NCI-H1694 treated with DMSO at 0.1 percent for 48 hours (cell line): ENCODE measurements around the gene ADAMTS19.
"Not testable (repeated sequence)": the region's sequence is repeated elsewhere in the genome, so short reads cannot be mapped to it uniquely, and the experiment has no call there.

Source experiments
- DNase-seq: peaks from one replicate; lab custom pipeline; 2025; lab: John Stamatoyannopoulos, UW

The ADAMTS19 gene, protein sequence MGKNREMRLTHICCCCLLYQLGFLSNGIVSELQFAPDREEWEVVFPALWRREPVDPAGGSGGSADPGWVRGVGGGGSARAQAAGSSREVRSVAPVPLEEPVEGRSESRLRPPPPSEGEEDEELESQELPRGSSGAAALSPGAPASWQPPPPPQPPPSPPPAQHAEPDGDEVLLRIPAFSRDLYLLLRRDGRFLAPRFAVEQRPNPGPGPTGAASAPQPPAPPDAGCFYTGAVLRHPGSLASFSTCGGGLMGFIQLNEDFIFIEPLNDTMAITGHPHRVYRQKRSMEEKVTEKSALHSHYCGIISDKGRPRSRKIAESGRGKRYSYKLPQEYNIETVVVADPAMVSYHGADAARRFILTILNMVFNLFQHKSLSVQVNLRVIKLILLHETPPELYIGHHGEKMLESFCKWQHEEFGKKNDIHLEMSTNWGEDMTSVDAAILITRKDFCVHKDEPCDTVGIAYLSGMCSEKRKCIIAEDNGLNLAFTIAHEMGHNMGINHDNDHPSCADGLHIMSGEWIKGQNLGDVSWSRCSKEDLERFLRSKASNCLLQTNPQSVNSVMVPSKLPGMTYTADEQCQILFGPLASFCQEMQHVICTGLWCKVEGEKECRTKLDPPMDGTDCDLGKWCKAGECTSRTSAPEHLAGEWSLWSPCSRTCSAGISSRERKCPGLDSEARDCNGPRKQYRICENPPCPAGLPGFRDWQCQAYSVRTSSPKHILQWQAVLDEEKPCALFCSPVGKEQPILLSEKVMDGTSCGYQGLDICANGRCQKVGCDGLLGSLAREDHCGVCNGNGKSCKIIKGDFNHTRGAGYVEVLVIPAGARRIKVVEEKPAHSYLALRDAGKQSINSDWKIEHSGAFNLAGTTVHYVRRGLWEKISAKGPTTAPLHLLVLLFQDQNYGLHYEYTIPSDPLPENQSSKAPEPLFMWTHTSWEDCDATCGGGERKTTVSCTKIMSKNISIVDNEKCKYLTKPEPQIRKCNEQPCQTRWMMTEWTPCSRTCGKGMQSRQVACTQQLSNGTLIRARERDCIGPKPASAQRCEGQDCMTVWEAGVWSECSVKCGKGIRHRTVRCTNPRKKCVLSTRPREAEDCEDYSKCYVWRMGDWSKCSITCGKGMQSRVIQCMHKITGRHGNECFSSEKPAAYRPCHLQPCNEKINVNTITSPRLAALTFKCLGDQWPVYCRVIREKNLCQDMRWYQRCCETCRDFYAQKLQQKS

DNA sequence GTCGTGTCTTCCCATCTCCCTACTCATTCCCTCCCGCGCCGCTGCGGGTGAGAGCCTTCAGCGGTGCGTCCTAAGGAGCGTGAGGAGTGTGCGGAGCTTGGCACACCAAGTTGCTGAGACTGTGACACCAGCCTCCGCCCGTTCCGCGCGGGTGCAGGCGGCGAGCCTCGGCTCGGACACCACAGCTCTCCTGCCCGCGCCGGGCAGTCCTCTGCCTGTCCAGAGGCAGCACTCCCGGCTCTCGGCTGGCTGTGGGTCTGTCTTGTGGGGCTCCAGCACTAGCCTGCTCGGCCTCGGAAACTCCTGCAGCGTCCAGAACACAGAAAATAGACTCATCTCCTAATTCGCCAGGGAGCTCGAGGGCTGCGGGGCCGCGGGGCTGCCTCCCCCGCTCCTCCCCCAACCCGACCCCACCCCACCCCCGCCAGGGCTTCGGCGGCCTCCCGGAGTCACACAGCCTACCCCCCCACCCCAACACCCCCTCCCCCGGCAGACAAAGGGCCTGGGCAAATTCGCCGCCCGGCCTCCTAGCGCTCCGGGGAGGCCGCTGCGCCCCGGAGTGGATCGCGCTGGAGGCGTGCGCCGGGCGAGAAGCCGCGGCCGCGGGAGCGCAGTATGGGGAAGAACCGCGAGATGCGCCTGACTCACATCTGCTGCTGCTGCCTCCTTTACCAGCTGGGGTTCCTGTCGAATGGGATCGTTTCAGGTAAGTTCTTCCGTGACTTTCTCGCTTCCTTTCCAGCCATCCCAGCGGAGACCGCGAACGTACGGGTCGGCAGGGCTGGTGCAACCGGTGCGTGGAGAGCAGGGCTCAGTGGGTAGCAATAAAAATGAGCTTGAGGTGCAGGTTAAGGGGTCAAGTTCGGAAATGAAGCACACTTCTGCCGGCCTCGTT, at the start of gene ADAMTS19:
TSS of gene ADAMTS19 (plus strand) at position 522 of the 895 bp plus-strand sequence. CDS start at position 616, 94 bp downstream.
- DNase-seq = no peak

DNA sequence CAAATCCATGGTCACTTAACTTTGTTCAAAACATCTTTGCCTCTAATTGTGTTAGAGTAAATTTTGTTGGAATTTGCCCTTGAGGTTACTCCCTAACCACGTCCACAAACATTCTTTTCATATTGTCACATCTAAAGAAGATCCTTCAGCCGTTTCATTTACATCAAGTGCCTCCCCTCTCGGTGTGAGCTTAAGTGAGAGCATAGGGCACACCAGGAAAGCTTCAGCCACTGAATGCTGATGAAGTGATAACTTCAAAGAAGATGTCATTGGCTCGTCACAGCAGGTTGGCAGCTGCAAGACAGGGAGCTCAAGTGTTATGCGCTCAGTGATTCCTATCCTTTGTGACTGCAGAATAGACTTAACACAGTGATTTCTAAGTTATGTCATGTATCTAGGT, 49.6 kb upstream of the ADAMTS19 start:
- no peak for DNase-seq

DNA sequence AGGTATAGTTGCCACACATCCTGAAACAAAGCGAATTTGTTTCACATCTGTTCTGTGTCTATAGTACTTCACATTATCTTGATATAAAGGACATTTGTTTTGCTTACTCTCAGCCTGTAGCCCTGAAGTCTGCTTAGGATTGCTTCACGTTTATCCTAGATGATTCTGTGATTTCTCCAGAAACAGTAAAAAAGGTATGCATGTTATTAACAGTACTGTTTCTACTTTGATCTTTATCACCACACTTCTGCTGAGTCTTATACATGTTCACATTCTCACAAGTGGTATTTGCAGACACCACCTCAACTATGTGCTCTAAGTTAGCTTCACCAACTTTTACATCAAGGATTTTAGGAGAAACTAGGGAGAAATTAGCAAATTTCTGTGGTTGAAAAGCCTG, 47.4 kb upstream of the ADAMTS19 start:
- no peak for DNase-seq

DNA sequence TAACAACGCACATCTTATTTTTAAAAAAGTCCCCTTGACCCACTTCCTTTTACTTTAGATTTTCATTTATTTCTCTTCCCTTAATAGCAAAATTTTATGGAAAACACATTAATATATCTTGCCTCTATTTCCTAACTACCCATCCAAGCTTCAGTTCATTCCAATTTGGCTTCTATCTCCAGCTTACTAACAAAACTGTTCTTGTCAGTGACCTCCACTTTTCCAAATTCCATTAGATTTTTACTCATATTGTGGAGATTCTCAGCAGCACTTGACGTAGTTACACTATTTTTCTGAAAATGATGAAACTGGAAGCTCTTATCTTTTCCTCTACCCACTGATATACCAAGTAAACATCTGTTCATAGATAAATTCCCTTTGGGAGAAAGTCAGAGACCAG, 46.5 kb upstream of the ADAMTS19 start:
- no peak for DNase-seq

DNA sequence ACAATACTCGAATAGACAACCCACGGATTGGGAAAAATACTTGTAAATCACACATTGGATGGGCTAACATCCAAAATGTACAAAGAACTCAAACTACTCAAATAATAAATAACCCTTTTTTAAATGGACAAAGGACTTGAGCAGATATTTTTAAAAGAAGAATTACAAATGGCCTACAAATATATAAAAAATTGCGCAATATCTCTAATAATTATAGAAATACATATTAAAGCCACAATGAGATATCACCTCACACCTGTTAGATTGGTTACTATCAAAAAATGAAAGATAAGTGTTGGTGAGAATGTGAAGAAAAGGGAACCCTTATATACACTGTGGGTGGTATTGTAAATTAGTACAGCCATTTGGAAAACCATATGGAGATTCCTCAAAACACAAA, 40.8 kb upstream of the ADAMTS19 start:
- no peak for DNase-seq

DNA sequence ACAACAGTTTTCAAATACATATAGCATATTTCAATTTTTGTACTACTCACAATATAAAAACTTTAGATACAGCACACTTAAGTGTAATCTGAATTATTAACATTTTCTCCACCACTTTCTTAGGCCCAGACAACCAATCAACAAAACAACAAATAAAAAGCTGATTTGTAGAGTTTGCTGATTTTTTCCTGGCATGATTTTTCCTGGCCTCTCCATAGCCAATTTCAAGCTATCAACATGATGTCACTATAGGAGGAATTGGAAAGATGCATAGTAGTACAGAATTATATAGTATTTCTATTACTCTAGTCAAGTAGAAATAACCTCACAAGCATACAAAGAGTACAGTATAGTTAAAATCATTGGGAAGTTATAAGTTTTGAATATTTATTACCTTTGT, 35.1 kb upstream of the ADAMTS19 start:
- no peak for DNase-seq

DNA sequence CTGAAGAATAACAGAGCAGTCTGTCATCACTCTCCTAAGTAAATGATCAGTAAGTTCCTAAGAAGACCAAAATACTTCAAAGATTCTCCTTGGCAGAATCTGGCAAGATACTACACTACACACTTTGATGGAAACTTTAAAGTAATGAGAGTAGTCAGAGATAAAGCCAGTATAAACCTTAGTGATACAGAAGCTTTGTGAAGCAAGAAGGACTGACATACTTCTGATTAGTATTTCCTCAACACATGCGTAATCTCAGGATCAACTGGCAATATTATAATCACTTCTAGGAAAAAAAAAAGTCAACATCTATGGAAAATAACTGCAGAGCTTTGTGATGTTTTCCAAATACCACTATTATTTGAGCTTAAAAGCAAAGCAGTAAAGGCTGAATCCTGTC, 34.0 kb upstream of the ADAMTS19 start:
- DNase-seq = no peak

DNA sequence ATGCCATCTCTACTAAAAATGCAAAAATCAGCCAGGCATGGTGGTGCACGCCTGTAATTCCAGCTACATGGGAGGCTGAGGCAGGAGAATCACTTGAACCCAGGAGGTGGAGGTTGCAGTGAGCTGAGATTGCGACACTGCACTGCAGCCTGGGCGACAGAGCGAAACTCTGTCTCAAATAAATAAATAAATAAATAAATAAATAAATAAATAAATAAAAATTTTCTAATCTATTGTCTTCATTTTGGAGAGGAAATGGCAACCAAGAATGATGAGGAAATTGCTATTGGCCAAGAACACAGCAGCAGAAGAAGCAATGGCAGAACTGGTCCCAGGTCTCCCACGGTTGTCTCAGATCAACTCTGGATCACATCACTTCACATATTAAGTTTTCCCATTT, 31.5 kb upstream of the ADAMTS19 start:
- not testable (repeated sequence) for DNase-seq

DNA sequence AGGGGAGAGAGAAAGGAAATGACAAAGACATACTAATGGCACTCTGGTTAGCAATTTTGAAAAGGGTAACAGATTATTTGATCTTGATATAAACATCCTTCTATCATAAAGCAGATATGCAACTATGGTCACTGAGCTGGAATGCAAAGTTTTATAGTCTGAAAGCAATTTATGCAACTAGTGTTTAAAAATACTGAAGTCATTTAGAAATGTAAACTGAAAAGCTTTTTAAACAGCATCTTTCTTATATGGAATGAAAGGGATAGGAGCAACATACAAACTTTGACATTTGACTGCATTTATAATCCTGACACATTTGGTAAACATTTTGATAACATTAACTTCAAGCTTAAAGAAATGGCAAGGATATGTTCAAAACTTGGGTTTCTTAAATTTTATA, 28.7 kb upstream of the ADAMTS19 start:
- DNase-seq = no peak

DNA sequence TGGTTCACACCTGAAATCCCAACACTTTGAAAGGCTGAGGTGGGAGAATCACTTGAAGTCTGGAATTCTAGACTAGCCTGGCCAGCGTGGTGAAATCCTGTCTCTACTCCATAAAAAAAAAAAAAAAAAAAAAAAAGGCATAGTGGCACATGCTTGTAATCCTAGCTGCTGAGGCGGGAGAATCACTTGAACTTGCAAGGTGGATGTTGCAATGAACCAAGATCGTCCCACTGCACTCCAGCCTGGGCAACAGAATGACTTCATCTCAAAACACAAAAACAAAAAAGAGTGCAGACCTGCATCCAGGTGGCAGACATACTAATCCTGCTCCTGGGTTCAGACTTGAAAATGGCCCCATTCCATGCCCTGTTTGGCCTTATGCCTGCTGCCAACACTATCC, 21.8 kb upstream of the ADAMTS19 start:
- DNase-seq = no peak

DNA sequence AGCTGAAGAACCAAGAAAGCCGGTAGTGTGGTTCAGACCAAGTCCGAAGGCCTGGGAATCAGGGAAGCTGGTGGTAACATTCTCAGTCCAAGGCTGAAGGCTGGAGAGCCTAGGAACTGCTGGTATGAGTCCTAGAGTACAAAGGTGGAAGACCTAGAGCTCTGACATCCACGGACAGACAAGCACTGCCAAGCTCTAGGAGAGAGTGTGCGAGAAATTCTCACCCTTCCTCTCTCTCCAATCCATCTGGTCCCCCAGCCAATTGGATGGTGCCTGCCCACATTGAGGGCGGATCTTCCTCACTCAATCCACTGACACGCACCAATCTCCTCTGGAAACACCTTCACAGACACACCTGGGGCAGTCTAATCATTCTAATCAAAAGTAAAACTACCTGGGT, 19.7 kb upstream of the ADAMTS19 start:
- no peak for DNase-seq

DNA sequence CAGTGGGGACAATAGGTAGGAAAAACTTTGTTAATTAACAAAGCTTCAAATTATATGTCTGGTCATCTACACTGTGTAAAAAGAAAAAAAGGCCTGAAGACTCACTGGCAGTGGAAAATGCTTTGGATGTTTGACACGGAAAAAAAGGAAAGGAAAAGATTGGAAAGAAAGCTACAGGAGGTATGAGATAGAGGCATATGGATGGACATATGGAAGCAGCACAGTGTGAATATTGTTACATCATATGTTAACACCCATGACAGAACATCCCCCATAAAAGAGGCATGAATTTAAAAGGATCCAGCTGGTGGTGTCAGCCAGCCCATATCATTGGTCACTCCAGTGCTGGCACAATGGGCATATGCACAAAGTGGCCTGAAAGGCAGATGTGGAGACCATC, 19.0 kb upstream of the ADAMTS19 start:
- no peak for DNase-seq

DNA sequence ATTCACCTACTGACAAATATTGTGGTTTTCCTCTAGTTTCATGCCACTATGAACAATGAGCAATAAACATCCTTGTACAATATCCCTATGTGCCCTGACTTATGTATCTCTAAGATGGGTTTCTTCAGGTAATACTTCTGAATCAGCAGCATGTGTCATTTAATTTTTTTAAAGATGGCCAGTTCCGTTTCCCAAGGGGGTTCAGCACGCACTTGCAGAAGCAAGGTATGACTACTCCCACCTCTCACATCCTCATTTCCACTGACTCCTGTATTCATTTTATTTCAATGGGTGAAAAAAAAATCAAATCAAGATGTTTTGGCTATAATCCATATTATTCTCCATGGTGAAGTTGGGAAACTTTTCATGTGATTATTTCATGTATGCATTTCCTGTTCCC, 14.7 kb upstream of the ADAMTS19 start:
- DNase-seq = no peak

DNA sequence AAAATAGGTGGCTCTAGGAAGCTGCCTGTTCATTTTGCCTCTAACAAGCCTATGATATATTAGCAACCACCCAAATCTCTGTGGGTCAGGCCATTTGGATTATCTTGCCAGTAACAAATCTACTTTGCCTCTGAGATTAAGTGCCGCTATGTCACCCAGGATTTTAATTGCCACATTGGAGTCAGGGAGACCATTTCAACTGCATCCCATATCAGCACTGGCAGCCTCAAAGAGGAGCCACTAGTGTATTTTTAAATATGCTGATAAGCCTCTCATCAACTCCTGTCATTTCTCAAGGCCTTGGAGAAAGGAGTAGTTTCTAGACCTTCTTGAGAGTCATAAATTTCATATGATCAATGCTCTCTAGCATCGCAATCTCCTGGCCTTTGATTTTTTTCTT, 12.1 kb upstream of the ADAMTS19 start:
- DNase-seq = no peak

DNA sequence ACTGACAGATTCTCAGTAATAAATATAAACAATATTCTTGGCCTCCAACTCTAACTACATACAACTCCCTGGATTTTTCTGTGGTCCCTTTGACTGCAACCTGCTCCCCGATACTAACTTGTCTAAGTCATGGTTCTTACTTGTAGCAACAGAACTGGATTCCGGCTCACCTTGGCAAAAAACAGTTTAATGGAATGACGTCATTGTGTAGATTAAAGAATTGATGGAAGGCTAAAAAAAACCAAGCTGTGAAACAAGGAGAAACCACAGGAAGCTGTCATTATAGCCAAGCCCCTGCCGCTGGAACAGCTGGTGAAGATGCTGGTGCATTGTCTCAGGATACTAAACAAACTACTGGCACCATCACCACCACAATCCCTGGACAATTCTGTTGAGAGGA, 11.4 kb upstream of the ADAMTS19 start:
- no peak for DNase-seq

DNA sequence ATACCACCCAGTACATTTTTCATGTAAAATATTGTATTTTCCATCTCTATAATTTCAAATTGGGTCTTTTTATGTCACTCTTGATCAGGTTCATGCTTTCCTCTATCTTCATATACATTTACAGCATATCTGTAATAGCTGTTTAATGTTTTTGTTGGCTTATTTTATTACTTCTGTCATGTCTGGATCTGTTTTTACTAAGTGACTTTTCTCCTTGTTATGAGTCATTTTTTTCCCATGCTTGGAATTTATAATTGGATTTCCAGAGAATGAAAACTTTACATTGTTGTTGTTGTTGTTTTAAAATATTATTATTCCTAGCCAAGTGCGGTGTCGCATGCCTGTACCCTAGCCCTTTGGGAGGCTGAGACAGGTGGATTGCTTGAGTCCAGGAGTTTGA, 5.6 kb upstream of the ADAMTS19 start:
- no peak for DNase-seq

DNA sequence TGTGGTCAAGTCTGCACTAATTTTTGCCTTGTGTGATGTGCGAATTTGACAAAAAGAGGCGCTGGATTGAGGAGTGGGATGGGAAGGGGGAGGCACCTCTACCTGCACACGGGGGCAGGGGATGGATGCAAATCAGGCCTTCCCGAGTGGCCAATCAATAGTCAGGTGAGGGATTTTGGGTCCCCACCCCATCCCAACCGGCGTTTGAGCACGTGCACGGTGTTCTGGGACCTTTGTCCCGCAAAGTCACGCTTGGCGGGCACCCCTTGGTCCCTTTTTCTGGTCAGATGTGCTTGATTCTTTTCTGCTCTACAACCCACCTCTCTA, 685 bp upstream of the ADAMTS19 start:
- DNase-seq = no peak

DNA sequence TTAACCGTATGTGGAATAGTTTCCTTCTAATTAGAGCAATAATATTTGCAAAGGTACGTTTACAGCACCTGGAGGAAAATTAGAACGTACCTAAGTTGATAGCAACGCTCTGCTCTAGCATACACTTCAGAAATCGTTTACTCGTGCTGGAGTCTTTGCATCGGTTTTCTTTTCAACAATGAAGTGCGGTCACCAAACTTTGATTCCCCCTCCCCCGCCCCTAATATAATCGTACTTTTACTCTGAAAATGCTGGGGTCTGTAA, 506 bp downstream of the ADAMTS19 start:
- DNase-seq = no peak

DNA sequence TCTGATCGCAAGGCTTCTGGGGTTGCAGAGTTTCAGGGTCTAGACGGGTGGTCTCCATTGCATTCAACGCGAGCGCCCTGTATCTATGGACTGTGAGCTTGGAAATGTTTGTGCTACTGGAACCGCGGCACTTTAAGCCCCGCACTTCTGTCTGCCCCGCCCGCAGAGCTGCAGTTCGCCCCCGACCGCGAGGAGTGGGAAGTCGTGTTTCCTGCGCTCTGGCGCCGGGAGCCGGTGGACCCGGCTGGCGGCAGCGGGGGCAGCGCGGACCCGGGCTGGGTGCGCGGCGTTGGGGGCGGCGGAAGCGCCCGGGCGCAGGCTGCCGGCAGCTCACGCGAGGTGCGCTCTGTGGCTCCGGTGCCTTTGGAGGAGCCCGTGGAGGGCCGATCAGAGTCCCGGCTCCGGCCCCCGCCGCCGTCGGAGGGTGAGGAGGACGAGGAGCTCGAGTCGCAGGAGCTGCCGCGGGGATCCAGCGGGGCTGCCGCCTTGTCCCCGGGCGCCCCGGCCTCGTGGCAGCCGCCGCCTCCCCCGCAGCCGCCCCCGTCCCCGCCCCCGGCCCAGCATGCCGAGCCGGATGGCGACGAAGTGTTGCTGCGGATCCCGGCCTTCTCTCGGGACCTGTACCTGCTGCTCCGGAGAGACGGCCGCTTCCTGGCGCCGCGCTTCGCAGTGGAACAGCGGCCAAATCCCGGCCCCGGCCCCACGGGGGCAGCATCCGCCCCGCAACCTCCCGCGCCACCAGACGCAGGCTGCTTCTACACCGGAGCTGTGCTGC, 1.0 kb downstream of the ADAMTS19 start:
- DNase-seq = no peak

DNA sequence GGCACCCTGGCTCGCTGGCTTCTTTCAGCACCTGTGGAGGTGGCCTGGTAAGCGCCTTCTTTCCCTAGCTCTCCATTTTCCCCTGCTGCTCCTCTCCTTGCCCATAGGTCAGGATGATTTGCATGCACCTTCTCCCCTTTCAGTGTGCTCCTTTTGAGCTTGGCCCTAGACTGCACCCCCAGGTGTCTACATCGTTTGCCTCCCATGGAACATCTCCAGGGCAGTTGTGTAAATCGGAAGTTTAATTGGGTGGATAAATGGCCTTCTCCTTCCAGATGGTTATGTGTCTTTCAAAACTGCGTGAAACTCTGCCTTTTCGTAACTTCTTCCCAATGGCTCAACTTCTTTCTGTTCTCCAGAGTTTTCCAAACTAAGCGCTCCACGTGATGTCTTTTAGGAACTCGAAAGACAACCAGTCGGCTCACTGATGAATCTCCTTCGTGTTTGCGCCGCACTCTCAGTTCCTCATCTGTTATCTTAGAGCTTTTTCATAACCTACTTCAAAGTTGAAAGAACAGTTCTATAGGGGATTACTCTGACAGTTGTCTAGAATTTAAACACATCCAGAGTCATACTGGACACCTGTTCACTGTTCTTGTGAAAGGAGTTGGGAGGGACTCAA, 1.7 kb downstream of the ADAMTS19 start:
- no peak for DNase-seq
